IPS-20b (cell line): ENCODE measurements around the gene TAB2.
"Not testable (repeated sequence)": the region's sequence is repeated elsewhere in the genome, so short reads cannot be mapped to it uniquely, and the experiment has no call there.

Experiments
- H3K27ac ChIP-seq: one replicate; pipeline ENCODE4 v1.5.1; 2013; ENCODE audit warnings: low read length
- H3K27me3 ChIP-seq: 2 replicates; pipeline ENCODE4 v1.6.1; 2013; ENCODE audit warnings: mild to moderate bottlenecking, low read length, inconsistent platforms; ENCODE audit not compliant: insufficient read depth
- H3K36me3 ChIP-seq: 2 replicates; pipeline ENCODE4 v1.6.1; 2013; ENCODE audit warnings: low read depth, mild to moderate bottlenecking, inconsistent platforms, low read length, moderate library complexity; ENCODE audit not compliant: insufficient read depth
- H3K4me1 ChIP-seq: 2 replicates; pipeline ENCODE4 v1.6.1; 2013; ENCODE audit warnings: mild to moderate bottlenecking, control low read depth, inconsistent platforms, low read length, moderate library complexity; ENCODE audit not compliant: insufficient read depth
- H3K4me3 ChIP-seq: 2 replicates; pipeline ENCODE4 v1.5.1; 2013; ENCODE audit warnings: mild to moderate bottlenecking, low read length, inconsistent platforms
- H3K9ac ChIP-seq: 2 replicates; pipeline ENCODE4 v1.6.1; 2013; ENCODE audit warnings: low read depth, mild to moderate bottlenecking, inconsistent platforms, low read length, moderate library complexity
- H3K9me3 ChIP-seq: 2 replicates; pipeline ENCODE4 v1.6.1; 2013; ENCODE audit warnings: mild to moderate bottlenecking, low read depth, low read length, inconsistent platforms; ENCODE audit not compliant: insufficient read depth

TAB2 gene

GRCh38 chr6:149437212-149437611, 119.7 kb downstream of the TAB2 start:
- Histone ChIP-seq H3K27me3 (no peaks in the 10 kb centered on the region), H3K4me3 (no peak overlapping the region), H3K27ac (no peak overlapping the region), H3K9me3 (no peaks in the 10 kb centered on the region), H3K36me3 (no peaks in the 10 kb centered on the region), H3K4me1 (no peaks in the 10 kb centered on the region), H3K9ac (no peak overlapping the region)

- Histone ChIP-seq H3K27me3 (no peaks in the 10 kb centered on the region), H3K9ac (no peak overlapping the region)
These were observed 121.3 kb downstream of the TAB2 start for GRCh38 chr6:149438855-149439254.

GRCh38 chr6:149439626-149440025, 122.1 kb downstream of the TAB2 start:
- Histone ChIP-seq H3K4me1 (no peaks in the 10 kb centered on the region), H3K36me3 (no peaks in the 10 kb centered on the region), H3K9me3 (no peaks in the 10 kb centered on the region), H3K27me3 (no peaks in the 10 kb centered on the region), H3K4me3 (no peak overlapping the region), H3K9ac (no peak overlapping the region), H3K27ac (no peak overlapping the region)

More at GRCh38 chr6:149438855-149439254, 121.3 kb downstream of the TAB2 start:
- no peaks in the 10 kb centered on the region for H3K4me1 ChIP-seq
- H3K9me3 ChIP-seq = no peaks in the 10 kb centered on the region
- no peak overlapping the region for H3K27ac ChIP-seq
- H3K36me3 ChIP-seq = no peaks in the 10 kb centered on the region
- H3K4me3 ChIP-seq = no peak overlapping the region

- H3K4me1 ChIP-seq = no peaks in the 10 kb centered on the region
- H3K27ac ChIP-seq = no peak overlapping the region
- H3K27me3 ChIP-seq = no peaks in the 10 kb centered on the region
- H3K9ac ChIP-seq = no peak overlapping the region; the same call in 1 of the 2 replicates
- no peaks in the 10 kb centered on the region for H3K36me3 ChIP-seq
- no peaks in the 10 kb centered on the region for H3K9me3 ChIP-seq
- H3K4me3 ChIP-seq = no peak overlapping the region
These were observed 123.5 kb downstream of the TAB2 start for GRCh38 chr6:149440735-149441671.

GRCh38 chr6:149441740-149442139, 124.2 kb downstream of the TAB2 start:
- no peaks in the 10 kb centered on the region for H3K27me3 ChIP-seq
- H3K4me3 ChIP-seq = no peak overlapping the region
- no peaks in the 10 kb centered on the region for H3K9me3 ChIP-seq
- no peaks in the 10 kb centered on the region for H3K4me1 ChIP-seq
- H3K27ac ChIP-seq = no peak overlapping the region
- no peaks in the 10 kb centered on the region for H3K36me3 ChIP-seq
- H3K9ac ChIP-seq = no peak overlapping the region

GRCh38 chr6:149443411-149444181, 126.1 kb downstream of the TAB2 start:
- Histone ChIP-seq H3K36me3 (no peaks in the 10 kb centered on the region), H3K9me3 (no peaks in the 10 kb centered on the region), H3K27me3 (0 out of 2 replicates have a peak, but pooled peaks cover under 1% of the 10 kb centered on the region), H3K4me3 (no peak overlapping the region), H3K9ac (no peak overlapping the region), H3K27ac (no peak overlapping the region), H3K4me1 (no peaks in the 10 kb centered on the region)

GRCh38 chr6:149444360-149445094, 127.0 kb downstream of the TAB2 start:
- not testable (repeated sequence) for H3K27ac ChIP-seq, H3K4me1 ChIP-seq, H3K9me3 ChIP-seq, H3K27me3 ChIP-seq, H3K36me3 ChIP-seq, H3K9ac ChIP-seq, H3K4me3 ChIP-seq

- Histone ChIP-seq H3K9ac (no peak overlapping the region), H3K9me3 (no peaks in the 10 kb centered on the region), H3K36me3 (no peaks in the 10 kb centered on the region), H3K4me1 (no peaks in the 10 kb centered on the region), H3K4me3 (no peak overlapping the region), H3K27ac (no peak overlapping the region), H3K27me3 (peaks cover 13% of the 10 kb centered on the region)
These were observed 127.6 kb downstream of the TAB2 start for GRCh38 chr6:149445095-149445466.

- Histone ChIP-seq H3K9me3 (no peaks in the 10 kb centered on the region), H3K27ac (no peak overlapping the region), H3K36me3 (no peaks in the 10 kb centered on the region), H3K9ac (no peak overlapping the region), H3K4me1 (no peaks in the 10 kb centered on the region), H3K4me3 (no peak overlapping the region), H3K27me3 (peaks cover 18% of the 10 kb centered on the region)
These were observed 128.1 kb downstream of the TAB2 start for GRCh38 chr6:149445573-149445972.

GRCh38 chr6:149446791-149447376, 129.4 kb downstream of the TAB2 start:
- Histone ChIP-seq H3K36me3 (no peaks in the 10 kb centered on the region), H3K27me3 (peaks cover 31% of the 10 kb centered on the region), H3K9me3 (no peaks in the 10 kb centered on the region), H3K4me3 (no peak overlapping the region), H3K4me1 (no peaks in the 10 kb centered on the region), H3K9ac (no peak overlapping the region), H3K27ac (no peak overlapping the region)

GRCh38 chr6:149448821-149449453, 131.4 kb downstream of the TAB2 start:
- no peak overlapping the region for H3K4me3 ChIP-seq
- no peaks in the 10 kb centered on the region for H3K4me1 ChIP-seq
- H3K27me3 ChIP-seq = peaks cover 52% of the 10 kb centered on the region
- H3K36me3 ChIP-seq = no peaks in the 10 kb centered on the region
- no peak overlapping the region for H3K27ac ChIP-seq
- H3K9me3 ChIP-seq = no peaks in the 10 kb centered on the region
- H3K9ac ChIP-seq = no peak overlapping the region
